OCI-LY1 (cell line): Measurements from ENCODE around the gene TTBK1.

ENCODE experiments used
- H2AFZ ChIP-seq: fragments of 200-600 bp; sonication (generic), shearing (Covaris generic); 2 replicates; pipeline ENCODE4 v1.6.0; 2014; ENCODE audit warnings: antibody characterized with exemption, mild to moderate bottlenecking, low read length
- H3F3A ChIP-seq: fragments of 200-600 bp; sonication (generic), shearing (Covaris generic); 2 replicates; pipeline ENCODE4 v1.6.0; 2014; ENCODE audit warnings: mild to moderate bottlenecking, antibody characterized with exemption, low read length, moderate library complexity; ENCODE audit not compliant: insufficient read depth
- H3K27ac ChIP-seq: fragments of 200-600 bp; sonication (generic); 2 replicates; pipeline ENCODE4 v1.5.1; 2014; ENCODE audit warnings: low read length, mixed run types, mild to moderate bottlenecking, low read depth; ENCODE audit not compliant: poor library complexity, severe bottlenecking
- H3K27me3 ChIP-seq: fragments of 200-600 bp; sonication (generic); 2 replicates; pipeline ENCODE4 v1.6.0; 2014; ENCODE audit warnings: antibody characterized with exemption, mild to moderate bottlenecking, low read length, moderate library complexity; ENCODE audit not compliant: insufficient read depth
- H3K36me3 ChIP-seq: fragments of 200-600 bp; sonication (generic); 2 replicates; pipeline ENCODE4 v1.6.1; 2014; ENCODE audit warnings: mild to moderate bottlenecking, antibody characterized with exemption, low read length, moderate library complexity, mixed read lengths; ENCODE audit not compliant: insufficient read depth
- H3K4me1 ChIP-seq: fragments of 200-600 bp; sonication (generic); 2 replicates; pipeline ENCODE4 v1.5.1; 2014; ENCODE audit warnings: mild to moderate bottlenecking, low read length, moderate library complexity; ENCODE audit not compliant: insufficient read depth, severe bottlenecking
- H3K4me2 ChIP-seq: fragments of 200-600 bp; sonication (generic), shearing (Covaris generic); 2 replicates; pipeline ENCODE4 v1.6.1; 2014; ENCODE audit warnings: low read length
- H3K4me3 ChIP-seq: fragments of 200-600 bp; sonication (generic); 2 replicates; pipeline ENCODE4 v1.5.1; 2014; ENCODE audit warnings: low read length, low read depth, mild to moderate bottlenecking, mixed read lengths; ENCODE audit not compliant: poor library complexity, severe bottlenecking
- H3K79me2 ChIP-seq: fragments of 200-600 bp; shearing (Covaris generic); 2 replicates; pipeline ENCODE4 v1.6.1; 2016; ENCODE audit warnings: mixed run types, low read length, mixed read lengths; ENCODE audit not compliant: insufficient read depth
- H3K9ac ChIP-seq: fragments of 200-600 bp; sonication (generic), shearing (Covaris generic); 2 replicates; pipeline ENCODE4 v1.6.1; 2014; ENCODE audit warnings: mild to moderate bottlenecking, low read length, mixed read lengths
- H3K9me2 ChIP-seq: fragments of 200-600 bp; sonication (generic), shearing (Covaris generic); 2 replicates; pipeline ENCODE4 v1.6.1; 2014; ENCODE audit warnings: low read depth, mild to moderate bottlenecking, low read length, mixed read lengths
- H3K9me3 ChIP-seq: fragments of 200-600 bp; shearing (Covaris generic); 2 replicates; pipeline ENCODE4 v1.6.1; 2014; ENCODE audit warnings: low read length, mixed read lengths
- H4K20me1 ChIP-seq: fragments of 200-600 bp; sonication (generic), shearing (Covaris generic); 2 replicates; pipeline ENCODE4 v1.6.0; 2016; ENCODE audit warnings: mild to moderate bottlenecking, low read length; ENCODE audit not compliant: insufficient read depth
- CTCF ChIP-seq: fragments of 200-600 bp; sonication (generic), shearing (Covaris generic); IDR thresholded peaks from 2 replicates; pipeline ENCODE4 v1.5.1; 2017; ENCODE audit warnings: mild to moderate bottlenecking, antibody characterized with exemption, low read length, moderate library complexity, mixed read lengths
- EZH2 ChIP-seq: fragments of 200-600 bp; sonication (generic), shearing (Covaris generic); IDR thresholded peaks from 2 replicates; pipeline ENCODE4 v1.8.0; 2017; ENCODE audit warnings: borderline replicate concordance, mixed run types, mild to moderate bottlenecking, antibody characterized with exemption, low read length, moderate library complexity, mixed read lengths

TTBK1 gene

GRCh38 chr6:43310624-43311023 lies 67.3 kb downstream of the TTBK1 start:
- Histone ChIP-seq H3K27ac (no peak overlapping the region), H3K4me3 (no peak overlapping the region)
- no peak for TF ChIP-seq CTCF
- no peak for TF ChIP-seq EZH2

GRCh38 chr6:43311666-43312065 lies 68.4 kb downstream of the TTBK1 start:
- Histone ChIP-seq H3F3A (peaks cover 5% of the 10 kb centered on the region; the same call in 1 of the 2 replicates), H3K9me2 (no peaks in the 10 kb centered on the region), H3K27me3 (no peaks in the 10 kb centered on the region; the same call in 1 of the 2 replicates), H4K20me1 (no peaks in the 10 kb centered on the region), H3K4me2 (no peak overlapping the region), H3K4me1 (peaks cover 9% of the 10 kb centered on the region), H2AFZ (no peak overlapping the region), H3K9me3 (no peaks in the 10 kb centered on the region), H3K9ac (no peak overlapping the region), H3K4me3 (no peak overlapping the region), H3K79me2 (no peaks in the 10 kb centered on the region), H3K36me3 (no peaks in the 10 kb centered on the region), H3K27ac (no peak overlapping the region)
- TF ChIP-seq CTCF (no peak), EZH2 (no peak)

More at GRCh38 chr6:43310624-43311023, 67.3 kb downstream of the TTBK1 start:
- H3F3A ChIP-seq, result peaks cover 5% of the 10 kb centered on the region; the same call in 1 of the 2 replicates
- H4K20me1 ChIP-seq, result no peaks in the 10 kb centered on the region
- no peak overlapping the region for H3K9ac ChIP-seq
- H3K36me3 ChIP-seq, result no peaks in the 10 kb centered on the region
- H3K9me2 ChIP-seq, result no peaks in the 10 kb centered on the region
- H3K27me3 ChIP-seq, result no peaks in the 10 kb centered on the region; the same call in 1 of the 2 replicates
- H3K9me3 ChIP-seq, result no peaks in the 10 kb centered on the region
- H3K4me1 ChIP-seq, result peaks cover 9% of the 10 kb centered on the region
- no peaks in the 10 kb centered on the region for H3K79me2 ChIP-seq
- no peak overlapping the region for H3K4me2 ChIP-seq
- no peak overlapping the region for H2AFZ ChIP-seq

- Histone ChIP-seq H3K9me3 (no peaks in the 10 kb centered on the region), H2AFZ (no peak overlapping the region), H4K20me1 (no peaks in the 10 kb centered on the region), H3K4me1 (peaks cover 3% of the 10 kb centered on the region), H3K4me3 (no peak overlapping the region), H3K36me3 (no peaks in the 10 kb centered on the region), H3K4me2 (no peak overlapping the region), H3K79me2 (no peaks in the 10 kb centered on the region), H3K9me2 (no peaks in the 10 kb centered on the region), H3K27me3 (no peaks in the 10 kb centered on the region), H3K27ac (no peak overlapping the region), H3F3A (peaks cover 5% of the 10 kb centered on the region; the same call in 1 of the 2 replicates), H3K9ac (no peak overlapping the region)
- no peak for TF ChIP-seq EZH2
- no peak for TF ChIP-seq CTCF
Observed at GRCh38 chr6:43313813-43314212, 70.5 kb downstream of the TTBK1 start.
